Activated CD4-positive, alpha-beta T cell treated with anti-CD3 and anti-CD28 coated beads, Interleukin-2, amount 10 ng/mL, durations not matched to agents 7 days and 5 days (primary cell): ENCODE results near the gene AKT1. TPM values are rescaled to one million over a fixed set of nuclear protein-coding genes. Genes with fewer than 3 reads are reported as not detected.
"Not testable (repeated sequence)": the region's sequence is repeated elsewhere in the genome, so short reads cannot be mapped to it uniquely, and the experiment has no call there.

Experiments
- CTCF ChIA-PET: fragments of 350-600 bp; sonication (Branson Sonifier 250); formaldehyde crosslinking; loops from one replicate; lab custom pipeline; 2021; ENCODE audit warnings: antibody characterized with exemption; lab: Charles Lee
- POLR2A ChIA-PET: fragments of 350-600 bp; sonication (Branson Sonifier 250); formaldehyde crosslinking; loops from one replicate; lab custom pipeline; 2021; ENCODE audit warnings: antibody characterized with exemption; lab: Charles Lee
- DNase-seq: peaks from one replicate; pipeline ENCODE4 v3.0.0-alpha.2; 2020
- H3K27ac Mint-ChIP-seq: one replicate; pipeline ENCODE4 v1.8.0; 2021; ENCODE audit warnings: mild to moderate bottlenecking, moderate library complexity, mixed read lengths
- H3K27me3 Mint-ChIP-seq: one replicate; pipeline ENCODE4 v1.8.0; 2021; ENCODE audit warnings: mixed read lengths
- H3K36me3 Mint-ChIP-seq: one replicate; pipeline ENCODE4 v1.8.0; 2021; ENCODE audit warnings: low read depth, mixed read lengths
- H3K4me1 Mint-ChIP-seq: one replicate; pipeline ENCODE4 v1.8.0; 2021; ENCODE audit warnings: mixed read lengths
- H3K4me3 Mint-ChIP-seq: one replicate; pipeline ENCODE4 v1.8.0; 2021; ENCODE audit warnings: mild to moderate bottlenecking, moderate library complexity, mixed read lengths
- H3K9me3 Mint-ChIP-seq: one replicate; pipeline ENCODE4 v1.8.0; 2021; ENCODE audit warnings: mixed read lengths
- total RNA-seq, 2 experiments: library from RNA; stranded (reverse); gene quantifications; one replicate each; pipeline ENCODE4 v1.2.3, GENCODE V29; 2021

AKT1 gene
- total RNA-seq, 2 experiments from 2014 or later: 159 to 166 TPM

DNA sequence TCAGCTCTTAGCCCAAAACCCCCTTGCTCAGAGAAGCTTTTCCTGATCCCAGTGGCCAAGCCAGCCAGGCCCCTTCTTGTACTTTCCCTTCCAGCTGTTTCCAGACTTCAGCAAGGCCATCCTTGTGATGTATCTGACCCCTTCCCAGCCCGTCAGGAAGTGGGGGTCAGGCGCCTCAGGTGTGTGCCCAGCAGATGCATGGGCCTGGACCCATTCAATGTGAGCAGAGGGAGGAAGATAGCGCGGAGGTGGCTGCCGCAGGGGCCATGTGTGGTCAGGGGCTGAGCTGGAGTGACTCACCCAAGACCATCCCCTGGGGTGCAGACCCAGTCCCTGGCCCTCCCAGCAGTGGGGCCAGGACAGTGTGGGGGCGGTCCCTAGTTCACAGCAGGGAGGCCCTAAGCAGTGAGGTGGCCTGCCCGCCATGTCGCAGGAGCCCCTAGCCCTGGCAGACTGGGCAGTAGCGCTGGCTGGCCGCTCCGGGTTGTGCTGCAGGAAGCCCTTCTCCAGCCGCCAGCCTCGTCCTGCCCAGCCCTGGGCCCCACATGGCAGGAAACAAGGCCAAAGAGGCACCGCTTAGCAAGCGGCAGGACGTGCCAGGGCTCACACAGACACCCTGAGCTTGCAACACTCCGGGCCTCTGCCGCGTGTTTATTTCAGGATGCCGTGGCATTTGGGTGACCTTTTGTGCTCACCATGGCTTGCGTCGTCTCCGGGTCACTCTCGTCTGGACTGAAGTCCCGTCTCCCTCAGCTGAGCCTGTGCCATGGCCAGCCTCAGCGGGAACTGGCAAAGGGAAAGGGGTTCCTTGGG, 59.5 kb downstream of the AKT1 start:
- DNase-seq: no peak
- Mint-ChIP-seq H3K27me3 (no peaks in the 10 kb centered on the region), H3K36me3 (no peaks in the 10 kb centered on the region), H3K9me3 (no peaks in the 10 kb centered on the region), H3K4me1 (no peaks in the 10 kb centered on the region), H3K27ac (no peak overlapping the region), H3K4me3 (no peak overlapping the region)
- POLR2A ChIA-PET: no interaction called here
- CTCF ChIA-PET: interaction anchor here (0.9 to 1.9 kb wide), 2 partner anchors 16 to 27 kb away, joined by 3 to 6 read pairs; partner anchors contain the start of gene SIVA1

DNA sequence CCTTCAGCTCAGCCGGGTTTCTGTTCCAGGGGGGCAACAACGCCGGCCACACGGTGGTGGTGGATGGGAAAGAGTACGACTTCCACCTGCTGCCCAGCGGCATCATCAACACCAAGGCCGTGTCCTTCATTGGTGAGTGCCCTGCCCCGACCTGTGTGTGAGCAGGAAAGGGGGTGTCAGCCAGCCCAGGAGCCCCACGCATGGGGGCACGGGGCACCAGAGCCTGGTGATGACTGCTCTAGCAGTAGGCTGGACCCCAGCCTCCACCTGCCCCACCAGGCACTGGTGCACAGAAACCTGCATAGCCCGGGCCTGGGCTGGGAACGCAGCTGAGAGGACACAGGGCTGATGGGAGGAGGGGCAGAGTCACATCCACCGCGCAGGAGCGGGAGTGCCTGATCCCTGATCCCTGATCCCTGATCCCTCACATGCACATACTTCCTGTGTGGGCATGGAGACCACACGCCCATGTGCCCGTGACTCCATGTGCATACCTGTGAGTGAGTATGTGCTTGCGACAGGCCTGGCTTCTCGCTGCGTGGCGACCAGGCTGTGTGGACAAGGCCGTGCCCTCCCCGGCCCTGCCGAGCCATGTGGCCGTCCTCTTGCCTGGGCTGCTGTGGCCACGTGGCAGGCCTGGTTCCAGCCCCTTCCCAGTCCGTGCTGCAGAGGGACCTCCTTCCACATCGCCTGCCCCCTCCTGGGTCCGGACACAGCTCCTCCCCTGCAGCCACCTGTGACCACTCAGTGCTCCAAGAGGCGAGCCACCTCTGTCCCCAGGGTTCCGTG, 60.4 kb downstream of the AKT1 start:
- CTCF ChIA-PET: interaction anchor here (2.2 kb wide), 1 partner anchor 12 kb away, joined by 6 read pairs; the partner anchor contains the start of gene ADSS1
- H3K27ac Mint-ChIP-seq: no peak overlapping the region
- H3K4me1 Mint-ChIP-seq: no peaks in the 10 kb centered on the region
- no peaks in the 10 kb centered on the region for H3K27me3 Mint-ChIP-seq
- DNase-seq: no peak
- no peak overlapping the region for H3K4me3 Mint-ChIP-seq
- POLR2A ChIA-PET: no interaction called here
- H3K9me3 Mint-ChIP-seq: no peaks in the 10 kb centered on the region
- no peaks in the 10 kb centered on the region for H3K36me3 Mint-ChIP-seq

DNA sequence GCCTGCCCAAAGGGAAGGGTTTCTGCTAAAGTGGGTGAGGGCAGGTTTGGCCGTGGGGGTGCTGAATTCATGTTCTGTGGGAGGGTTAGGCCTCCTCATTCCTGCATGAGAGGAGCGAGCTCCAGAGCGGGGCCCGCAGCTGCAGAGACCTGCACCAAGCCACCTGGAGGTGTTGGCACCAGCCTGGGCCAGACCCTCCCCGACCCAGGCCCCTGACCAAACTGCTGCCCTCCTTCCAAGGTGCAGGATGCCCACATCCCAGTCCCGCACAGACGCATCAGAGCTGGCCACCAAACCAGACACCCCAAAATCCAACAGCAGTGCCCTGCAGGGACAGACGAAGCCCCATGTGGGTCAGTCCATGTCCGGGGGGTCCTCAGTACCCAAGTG, 61.0 kb downstream of the AKT1 start:
- Mint-ChIP-seq H3K36me3 (no peaks in the 10 kb centered on the region), H3K9me3 (no peaks in the 10 kb centered on the region), H3K4me3 (no peak overlapping the region), H3K4me1 (no peaks in the 10 kb centered on the region), H3K27me3 (no peaks in the 10 kb centered on the region), H3K27ac (no peak overlapping the region)
- CTCF ChIA-PET: interaction anchor here (2.2 kb wide), 1 partner anchor 11 kb away, joined by 6 read pairs; the partner anchor contains the start of gene ADSS1
- no peak for DNase-seq
- POLR2A ChIA-PET: no interaction called here

DNA sequence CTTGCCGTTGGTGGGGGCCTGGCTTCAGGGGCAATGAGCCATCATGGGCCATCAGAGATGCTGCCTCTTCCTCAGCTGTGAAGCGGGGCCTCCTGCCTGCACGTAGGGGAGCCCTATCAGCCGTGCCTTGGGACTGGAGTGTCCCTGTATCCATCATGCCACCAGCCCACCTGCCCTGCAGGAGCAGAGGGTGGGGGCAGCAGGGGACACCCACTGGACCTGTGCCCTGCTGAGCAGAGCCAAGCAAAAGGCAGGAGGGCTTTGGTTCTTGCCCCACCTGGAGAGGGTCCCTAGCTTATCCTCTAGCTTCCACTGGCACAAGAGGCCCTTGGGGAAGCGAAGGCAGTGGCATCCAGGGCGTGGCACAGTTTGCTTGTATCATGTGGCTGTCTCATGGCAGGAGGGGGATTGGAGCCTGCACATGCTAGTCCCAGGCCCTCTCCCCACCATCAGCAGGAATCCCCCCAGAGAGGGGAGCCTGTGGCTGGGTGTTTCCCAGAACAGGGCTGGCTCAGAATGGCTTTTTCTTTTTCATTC, 61.4 kb downstream of the AKT1 start:
- H3K36me3 Mint-ChIP-seq: no peaks in the 10 kb centered on the region
- no peak for DNase-seq
- POLR2A ChIA-PET: no interaction called here
- H3K4me3 Mint-ChIP-seq: no peak overlapping the region
- H3K27me3 Mint-ChIP-seq: no peaks in the 10 kb centered on the region
- CTCF ChIA-PET: interaction anchor here (1.1 to 2.2 kb wide), 2 partner anchors 9 to 11 kb away, joined by 3 to 6 read pairs; partner anchors contain the start of gene ADSS1
- no peaks in the 10 kb centered on the region for H3K9me3 Mint-ChIP-seq
- no peaks in the 10 kb centered on the region for H3K4me1 Mint-ChIP-seq
- no peak overlapping the region for H3K27ac Mint-ChIP-seq

DNA sequence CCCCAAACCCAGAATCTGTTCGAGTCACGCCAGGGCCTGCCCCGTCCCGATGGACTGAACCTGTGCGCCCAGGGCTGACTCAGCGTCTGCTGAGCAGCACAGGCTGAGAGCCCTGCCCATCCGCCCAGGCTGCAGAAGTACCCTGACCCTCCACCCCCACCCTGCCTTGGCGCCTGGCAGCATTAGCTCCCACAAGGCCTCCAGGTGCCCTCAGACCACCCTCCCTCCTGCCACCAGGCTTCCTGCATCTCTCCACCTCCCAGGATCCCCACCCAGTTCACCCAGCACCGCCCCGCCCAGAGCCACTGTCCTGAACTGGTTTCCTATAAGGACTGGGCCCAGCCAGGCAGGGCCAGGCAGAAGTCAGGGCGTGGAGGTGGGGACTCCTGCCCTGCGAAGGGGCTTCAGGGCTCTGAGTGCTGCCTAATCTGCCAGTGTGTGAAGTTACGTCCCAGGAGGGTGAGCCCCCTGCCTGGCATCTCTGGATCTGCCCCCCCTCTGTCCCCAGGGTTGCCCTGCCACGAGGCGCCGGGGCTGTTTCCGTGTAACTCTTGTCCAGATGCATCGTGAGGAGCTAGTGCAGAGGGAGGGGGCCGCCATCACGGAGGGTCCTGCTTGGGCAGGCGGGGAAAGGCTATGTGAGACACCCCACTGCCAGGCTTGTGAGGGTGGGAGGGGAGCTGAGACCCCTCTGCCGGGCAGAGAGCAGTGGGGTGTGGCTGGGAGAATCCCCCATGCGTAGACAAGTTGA, 62.4 kb downstream of the AKT1 start:
- Mint-ChIP-seq H3K27ac (no peak overlapping the region), H3K4me1 (no peaks in the 10 kb centered on the region)
- CTCF ChIA-PET: interaction anchor here (1.1 to 2.2 kb wide), 2 partner anchors 10 kb away, joined by 3 to 6 read pairs; partner anchors contain the start of gene ADSS1

DNA sequence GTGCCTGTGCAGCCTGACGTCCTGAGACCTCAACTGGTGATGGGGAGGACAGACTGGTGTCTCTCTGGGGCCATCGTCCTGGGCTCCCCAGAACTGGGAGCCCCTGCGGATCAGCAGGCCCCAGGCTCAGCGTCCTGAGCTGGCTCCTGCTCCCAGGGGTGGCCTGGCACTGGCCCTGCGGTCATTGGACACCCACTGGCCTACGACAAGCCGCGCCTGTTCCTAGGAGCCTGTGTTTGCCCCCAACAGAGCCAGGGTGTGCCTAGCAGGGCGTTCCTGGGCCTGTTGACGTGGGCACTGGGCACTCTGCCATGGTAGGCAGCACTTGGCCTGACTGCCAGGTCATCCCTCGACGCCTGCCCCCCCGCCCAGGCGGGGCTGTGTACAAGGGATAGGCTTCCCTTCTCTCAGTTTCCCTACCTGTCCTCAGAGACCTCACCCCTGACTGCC, 63.2 kb downstream of the AKT1 start:
- CTCF ChIA-PET: no interaction called here

More for the DNA sequence above, 62.4 kb downstream of the AKT1 start:
- H3K36me3 Mint-ChIP-seq: no peaks in the 10 kb centered on the region
- H3K4me3 Mint-ChIP-seq: no peak overlapping the region
- POLR2A ChIA-PET: no interaction called here
- no peaks in the 10 kb centered on the region for H3K9me3 Mint-ChIP-seq
- no peak for DNase-seq
- H3K27me3 Mint-ChIP-seq: no peaks in the 10 kb centered on the region

DNA sequence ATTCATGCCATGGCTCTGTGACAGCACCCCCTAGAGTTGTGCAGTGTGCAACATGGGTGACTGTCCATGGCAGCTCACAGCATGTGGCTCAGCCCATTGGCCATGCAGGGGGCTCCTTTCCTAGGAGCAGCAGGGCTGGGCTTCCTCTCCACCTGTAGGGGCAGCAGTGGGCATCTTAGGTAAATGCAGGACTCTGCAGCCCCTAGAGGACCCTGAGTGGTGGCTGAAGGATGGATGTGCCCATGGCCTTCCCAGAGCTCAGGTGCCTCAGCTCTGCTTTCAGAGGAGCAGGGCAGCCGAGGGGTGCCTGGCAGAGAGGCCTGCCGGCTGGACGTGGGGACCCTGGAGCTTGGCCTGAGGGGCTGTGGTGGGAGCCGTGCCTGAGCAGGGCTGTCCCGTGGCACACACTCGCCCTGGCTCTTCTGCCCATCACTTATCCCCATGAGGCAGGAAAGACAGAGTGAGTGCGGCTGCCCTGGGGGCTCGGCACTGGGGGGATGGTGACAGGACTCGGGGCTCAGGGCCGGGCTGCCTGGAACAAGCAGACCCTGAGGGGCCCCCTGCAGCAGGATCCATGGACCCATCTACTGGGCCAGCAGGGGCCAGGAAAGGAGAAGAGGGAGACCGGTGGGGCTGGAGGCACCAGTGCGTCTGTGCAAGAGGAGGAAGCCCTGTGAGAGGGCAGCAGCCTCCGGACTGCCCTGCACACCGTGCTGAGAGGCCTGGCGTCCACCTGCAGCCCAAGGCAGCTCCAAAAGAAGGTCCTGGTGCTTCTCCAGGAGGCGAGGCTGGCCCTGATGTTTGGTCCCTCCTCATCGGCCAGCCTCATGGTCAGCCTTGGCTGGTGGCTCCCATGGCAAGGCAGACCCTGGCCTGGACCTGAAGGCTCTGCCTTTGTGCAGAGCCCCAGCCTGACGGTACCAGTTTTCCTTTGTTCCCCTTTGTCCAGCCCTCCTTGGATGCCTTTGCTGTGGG, 63.9 kb downstream of the AKT1 start:
- Mint-ChIP-seq H3K9me3 (no peaks in the 10 kb centered on the region), H3K27ac (no peak overlapping the region), H3K27me3 (no peaks in the 10 kb centered on the region), H3K4me1 (no peaks in the 10 kb centered on the region), H3K4me3 (no peak overlapping the region), H3K36me3 (no peaks in the 10 kb centered on the region)
- CTCF ChIA-PET: interaction anchor here (1.7 to 2.2 kb wide), 2 partner anchors 11 to 21 kb away, joined by 4 to 5 read pairs; partner anchors contain the start of gene SIVA1
- no peak for DNase-seq
- POLR2A ChIA-PET: no interaction called here

More for the DNA sequence above, 63.2 kb downstream of the AKT1 start:
- POLR2A ChIA-PET: no interaction called here
- H3K27ac Mint-ChIP-seq: no peak overlapping the region
- no peak overlapping the region for H3K4me3 Mint-ChIP-seq
- no peaks in the 10 kb centered on the region for H3K36me3 Mint-ChIP-seq
- no peaks in the 10 kb centered on the region for H3K27me3 Mint-ChIP-seq
- no peaks in the 10 kb centered on the region for H3K9me3 Mint-ChIP-seq
- DNase-seq: no peak
- no peaks in the 10 kb centered on the region for H3K4me1 Mint-ChIP-seq

DNA sequence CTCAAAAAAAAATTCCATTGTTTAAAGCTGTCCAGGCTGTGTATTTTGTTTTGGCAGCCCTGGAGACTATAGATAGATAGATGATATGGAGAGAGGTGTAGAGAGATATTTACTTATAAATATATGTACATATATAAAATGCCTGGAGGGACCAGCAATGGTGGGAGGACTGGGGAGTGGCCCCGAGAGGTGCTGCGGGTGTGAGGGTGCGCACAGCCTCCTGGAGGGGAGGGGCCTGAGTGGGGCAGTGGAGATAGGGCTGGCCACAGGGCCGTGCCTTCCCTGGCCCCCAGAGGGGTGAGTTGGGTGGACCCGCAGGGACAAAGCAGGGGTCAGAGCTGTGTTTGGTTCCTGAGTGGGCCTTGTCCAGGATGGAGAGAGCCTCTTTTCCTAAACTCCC, 65.1 kb downstream of the AKT1 start:
- Mint-ChIP-seq H3K36me3 (no peaks in the 10 kb centered on the region), H3K4me3 (no peak overlapping the region), H3K27me3 (no peaks in the 10 kb centered on the region)

DNA sequence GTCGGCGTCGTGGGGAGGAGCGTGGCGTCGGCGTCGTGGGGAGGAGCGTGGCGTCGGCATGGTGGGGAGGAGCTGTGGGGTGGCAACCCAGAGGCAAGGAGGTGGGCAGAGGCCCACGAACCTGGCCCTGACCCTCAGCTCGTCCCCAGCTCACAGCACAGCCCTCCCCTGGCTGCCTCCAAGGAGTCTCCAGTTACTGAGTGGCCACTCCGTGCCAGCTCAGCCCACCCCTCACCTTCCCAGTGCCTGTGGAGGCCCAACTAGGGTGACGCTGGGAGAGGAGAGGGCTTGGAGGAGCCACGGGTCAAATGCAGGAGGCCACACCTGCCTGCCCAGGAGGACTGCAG, 65.7 kb downstream of the AKT1 start:
- no peaks in the 10 kb centered on the region for H3K36me3 Mint-ChIP-seq
- no peaks in the 10 kb centered on the region for H3K9me3 Mint-ChIP-seq
- no peaks in the 10 kb centered on the region for H3K4me1 Mint-ChIP-seq
- H3K27ac Mint-ChIP-seq: no peak overlapping the region
- H3K4me3 Mint-ChIP-seq: no peak overlapping the region
- ChIA-PET CTCF (interaction anchor here (2.2 kb wide), 1 partner anchor 23 kb away, joined by 5 read pairs; the partner anchor contains the start of gene SIVA1), POLR2A (no interaction called here)
- H3K27me3 Mint-ChIP-seq: no peaks in the 10 kb centered on the region
- DNase-seq: no peak

More for the DNA sequence above, 65.1 kb downstream of the AKT1 start:
- Mint-ChIP-seq H3K27ac (no peak overlapping the region), H3K9me3 (no peaks in the 10 kb centered on the region), H3K4me1 (no peaks in the 10 kb centered on the region)
- POLR2A ChIA-PET: no interaction called here
- no peak for DNase-seq
- CTCF ChIA-PET: interaction anchor here (1.7 to 2.2 kb wide), 2 partner anchors 12 to 22 kb away, joined by 4 to 5 read pairs; partner anchors contain the start of gene SIVA1

DNA sequence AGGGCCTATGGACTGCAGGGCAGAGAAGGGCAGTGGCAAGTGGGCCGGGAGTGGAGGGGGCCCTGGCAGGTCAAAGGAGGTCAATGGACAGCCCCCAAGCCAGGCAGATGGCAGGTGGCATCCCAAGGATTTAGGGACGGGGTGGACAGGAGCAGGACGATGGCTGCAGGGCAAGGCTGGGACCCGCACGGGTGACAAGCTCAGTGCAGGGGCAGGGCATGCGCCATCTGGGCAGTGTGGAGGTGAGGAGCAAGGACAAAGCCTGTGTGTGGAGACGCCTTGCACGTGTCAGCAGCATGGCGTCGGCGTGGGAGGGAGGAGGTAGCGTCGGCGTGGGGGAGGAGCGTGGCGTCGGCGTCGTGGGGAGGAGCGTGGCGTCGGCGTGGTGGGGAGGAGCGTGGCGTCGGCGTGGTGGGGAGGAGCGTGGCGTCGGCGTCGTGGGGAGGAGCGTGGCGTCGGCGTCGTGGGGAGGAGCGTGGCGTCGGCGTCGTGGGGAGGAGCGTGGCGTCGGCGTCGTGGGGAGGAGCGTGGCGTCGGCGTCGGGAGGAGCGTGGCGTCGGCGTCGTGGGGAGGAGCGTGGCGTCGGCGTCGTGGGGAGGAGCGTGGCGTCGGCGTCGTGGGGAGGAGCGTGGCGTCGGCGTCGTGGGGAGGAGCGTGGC, 66.2 kb downstream of the AKT1 start:
- H3K9me3 Mint-ChIP-seq, DNase-seq, H3K27me3 Mint-ChIP-seq, H3K36me3 Mint-ChIP-seq, CTCF ChIA-PET, H3K4me1 Mint-ChIP-seq, H3K4me3 Mint-ChIP-seq, POLR2A ChIA-PET: not testable (repeated sequence)
- peak overlapping the region; percentile 68 for H3K27ac Mint-ChIP-seq

DNA sequence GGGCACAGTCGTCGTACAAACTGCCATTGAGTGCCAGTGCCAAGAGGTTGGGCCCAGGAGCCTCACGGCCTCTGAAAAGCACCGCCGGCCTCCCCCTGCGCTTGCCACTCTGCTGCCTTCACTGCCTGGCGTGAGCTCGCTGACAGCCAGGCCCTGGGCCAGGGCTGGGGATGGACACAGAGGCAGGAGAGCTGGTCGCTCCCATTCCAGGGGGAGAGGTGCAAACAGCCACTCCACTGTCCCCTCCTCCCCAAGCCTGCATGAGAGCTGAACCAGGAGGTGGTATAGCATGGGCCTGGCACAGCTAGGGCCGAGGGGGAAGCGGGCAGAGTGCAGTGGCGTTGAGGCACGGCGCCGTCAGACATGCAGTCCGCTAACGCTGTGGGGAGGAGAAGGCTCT, 66.9 kb downstream of the AKT1 start:
- H3K27ac Mint-ChIP-seq: peak overlapping the region; percentile 68
- no peaks in the 10 kb centered on the region for H3K9me3 Mint-ChIP-seq
- H3K4me3 Mint-ChIP-seq: no peak overlapping the region
- ChIA-PET POLR2A (no interaction called here), CTCF (no interaction called here)
- H3K27me3 Mint-ChIP-seq: no peaks in the 10 kb centered on the region
- H3K4me1 Mint-ChIP-seq: no peaks in the 10 kb centered on the region
- DNase-seq: no peak
- no peaks in the 10 kb centered on the region for H3K36me3 Mint-ChIP-seq
